IPS-18a (cell line): ENCODE data around the gene CLSTN2.

ENCODE experiments used
- H3K27ac ChIP-seq: one replicate; pipeline ENCODE4 v1.5.1; 2013; ENCODE audit warnings: low read length
- H3K27me3 ChIP-seq: one replicate; pipeline ENCODE4 v1.6.1; 2013; ENCODE audit warnings: mild to moderate bottlenecking, low read length; ENCODE audit not compliant: control insufficient read depth, insufficient read depth
- H3K36me3 ChIP-seq: one replicate; pipeline ENCODE4 v1.6.1; 2013; ENCODE audit warnings: low read depth, low read length; ENCODE audit not compliant: control insufficient read depth
- H3K4me1 ChIP-seq: one replicate; pipeline ENCODE4 v1.6.1; 2013; ENCODE audit warnings: low read depth, low read length; ENCODE audit not compliant: control insufficient read depth
- H3K4me3 ChIP-seq: one replicate; pipeline ENCODE4 v1.5.1; 2013; ENCODE audit warnings: low read length
- H3K9ac ChIP-seq: one replicate; pipeline ENCODE4 v1.6.1; 2013; ENCODE audit warnings: mild to moderate bottlenecking, low read length, moderate library complexity
- H3K9me3 ChIP-seq: one replicate; pipeline ENCODE4 v1.6.1; 2013; ENCODE audit warnings: low read depth, low read length; ENCODE audit not compliant: control insufficient read depth

Gene CLSTN2

DNA sequence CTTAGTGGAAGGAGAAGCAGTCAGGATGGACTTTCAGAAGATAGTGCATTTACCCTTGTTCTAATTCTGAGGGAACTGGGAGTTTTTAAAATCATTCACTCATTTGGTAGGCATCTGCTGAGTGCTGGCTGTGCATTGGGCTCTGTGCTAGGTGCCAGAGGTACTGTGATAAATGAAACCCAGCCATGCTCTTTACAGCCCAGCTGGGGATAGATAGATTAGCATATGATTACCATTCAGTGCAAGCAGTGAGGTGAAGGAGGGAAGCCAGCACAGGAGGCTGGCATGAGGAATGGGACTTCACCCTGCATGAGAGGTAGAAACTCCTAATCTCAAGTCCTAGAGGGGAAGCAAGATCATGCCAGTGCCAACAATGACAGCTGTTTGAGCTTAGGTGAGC is 381.0 kb downstream of the CLSTN2 start:
- peaks cover 3% of the 10 kb centered on the region for H3K4me1 ChIP-seq
- no peak overlapping the region for H3K27ac ChIP-seq
- no peaks in the 10 kb centered on the region for H3K36me3 ChIP-seq
- H3K27me3 ChIP-seq: no peaks in the 10 kb centered on the region
- no peak overlapping the region for H3K9ac ChIP-seq
- H3K9me3 ChIP-seq: no peaks in the 10 kb centered on the region
- H3K4me3 ChIP-seq: no peak overlapping the region

DNA sequence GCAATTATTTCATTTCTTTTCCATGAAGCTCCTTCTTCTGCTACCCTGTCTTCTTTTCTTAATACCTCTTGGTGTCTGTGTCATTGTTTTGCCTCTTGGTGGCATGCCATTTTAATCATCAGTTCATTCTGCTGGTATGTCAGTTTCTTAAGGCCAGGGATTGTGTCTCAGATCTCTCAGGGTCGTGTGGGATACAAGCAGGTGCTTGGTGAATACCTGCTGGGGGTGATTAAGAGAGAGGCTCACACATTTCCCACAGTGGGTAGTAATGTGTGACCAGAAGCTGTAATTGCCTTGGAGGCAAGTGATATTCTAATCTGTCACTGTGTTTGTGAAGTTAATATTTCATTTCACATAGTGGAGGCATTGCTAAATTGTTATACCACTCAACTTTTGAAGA is 381.5 kb downstream of the CLSTN2 start:
- Histone ChIP-seq H3K4me3 (no peak overlapping the region), H3K27me3 (no peaks in the 10 kb centered on the region), H3K9me3 (no peaks in the 10 kb centered on the region), H3K36me3 (no peaks in the 10 kb centered on the region), H3K9ac (no peak overlapping the region), H3K27ac (no peak overlapping the region), H3K4me1 (peaks cover 3% of the 10 kb centered on the region)

DNA sequence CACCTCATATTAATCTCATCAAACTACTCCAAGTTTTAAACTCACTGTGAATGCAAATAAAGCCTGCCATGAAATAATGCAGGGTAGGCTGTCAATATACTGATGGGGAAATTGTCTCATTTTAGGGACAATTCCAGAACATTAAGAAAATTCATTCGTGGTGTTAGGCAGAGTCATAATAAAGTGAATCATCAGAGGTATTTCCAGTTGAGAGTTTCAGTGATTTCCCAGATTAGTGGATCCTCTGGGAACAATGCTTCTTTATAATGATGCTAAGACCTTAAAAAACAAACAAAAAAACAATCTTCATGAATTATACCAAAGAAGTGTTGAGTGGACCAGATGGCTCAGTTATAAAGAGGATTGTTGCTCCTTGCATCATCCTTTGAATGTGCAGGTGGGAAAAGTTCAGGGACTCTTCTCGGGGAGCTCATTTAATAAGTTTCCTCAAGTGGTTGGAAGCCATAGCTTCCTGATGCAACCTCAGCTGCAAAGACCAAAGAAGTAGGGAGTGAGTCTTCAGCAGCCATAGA is 381.9 kb downstream of the CLSTN2 start:
- Histone ChIP-seq H3K4me3 (no peak overlapping the region), H3K9ac (no peak overlapping the region), H3K27ac (no peak overlapping the region), H3K4me1 (peaks cover 3% of the 10 kb centered on the region), H3K27me3 (no peaks in the 10 kb centered on the region), H3K9me3 (no peaks in the 10 kb centered on the region), H3K36me3 (no peaks in the 10 kb centered on the region)

DNA sequence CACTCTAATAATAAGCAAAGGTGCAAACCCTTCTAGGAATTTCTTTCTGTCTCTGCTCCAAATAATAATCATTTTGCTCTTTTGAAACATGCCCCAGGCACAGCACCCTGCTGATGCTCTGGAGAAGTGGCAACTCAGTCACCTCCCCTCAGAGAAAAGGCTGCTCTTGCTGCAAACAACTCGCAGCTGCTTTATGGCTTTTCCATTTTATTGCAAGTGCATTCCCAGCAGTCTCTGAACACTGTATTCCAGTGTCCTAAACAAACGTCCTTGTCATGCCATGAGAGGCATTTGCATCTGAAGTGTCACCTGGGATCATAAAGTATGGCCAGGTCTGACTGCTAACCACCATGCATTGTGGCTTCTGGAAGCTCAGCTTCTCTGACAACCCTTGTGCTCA is 384.8 kb downstream of the CLSTN2 start:
- Histone ChIP-seq H3K4me3 (no peak overlapping the region), H3K9me3 (no peaks in the 10 kb centered on the region), H3K27me3 (no peaks in the 10 kb centered on the region), H3K9ac (no peak overlapping the region), H3K4me1 (peaks cover 3% of the 10 kb centered on the region), H3K36me3 (no peaks in the 10 kb centered on the region), H3K27ac (no peak overlapping the region)

DNA sequence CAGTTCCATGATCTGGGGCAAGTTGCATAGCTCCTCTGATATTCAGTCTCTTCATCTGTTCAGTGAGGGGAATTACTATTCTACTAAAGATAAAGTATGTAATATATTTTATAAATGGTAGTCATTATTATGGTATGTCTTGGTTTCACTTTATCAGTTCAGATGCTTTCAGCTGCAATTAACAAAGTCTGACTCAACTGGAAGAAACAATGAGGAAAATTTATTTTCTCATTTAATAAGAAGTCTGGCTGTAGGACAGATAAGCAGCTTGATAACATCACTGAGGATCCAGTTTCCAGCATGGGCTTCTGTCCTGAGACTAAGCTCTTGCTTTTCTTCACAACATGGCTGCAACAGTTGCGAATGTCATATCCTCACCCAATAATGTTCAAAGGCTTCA is 388.6 kb downstream of the CLSTN2 start:
- Histone ChIP-seq H3K9ac (no peak overlapping the region), H3K27me3 (no peaks in the 10 kb centered on the region), H3K36me3 (no peaks in the 10 kb centered on the region), H3K9me3 (no peaks in the 10 kb centered on the region), H3K4me3 (no peak overlapping the region), H3K27ac (no peak overlapping the region), H3K4me1 (no peaks in the 10 kb centered on the region)

DNA sequence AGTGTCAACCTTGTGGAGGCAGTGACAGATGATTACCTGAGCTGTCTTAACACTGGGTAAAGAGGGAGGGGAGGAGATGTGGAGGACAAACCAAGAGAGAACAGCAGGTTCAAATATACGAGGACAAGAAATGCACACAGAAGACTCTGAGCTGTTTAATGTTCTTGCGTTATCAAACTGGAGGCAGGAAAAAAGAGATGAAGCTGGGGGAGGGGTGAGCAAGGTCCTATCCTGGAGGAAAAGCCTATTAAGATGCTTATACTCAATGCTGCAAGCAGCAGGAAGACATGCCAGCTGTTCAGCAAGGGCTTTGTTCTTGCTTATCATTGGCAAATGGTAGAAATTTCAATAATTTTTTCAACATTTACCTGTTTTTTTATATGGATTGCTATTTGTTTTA is 397.1 kb downstream of the CLSTN2 start:
- no peak overlapping the region for H3K4me3 ChIP-seq
- peaks cover 8% of the 10 kb centered on the region for H3K4me1 ChIP-seq
- H3K27ac ChIP-seq: no peak overlapping the region
- H3K9me3 ChIP-seq: no peaks in the 10 kb centered on the region
- H3K27me3 ChIP-seq: no peaks in the 10 kb centered on the region
- no peaks in the 10 kb centered on the region for H3K36me3 ChIP-seq
- no peak overlapping the region for H3K9ac ChIP-seq

DNA sequence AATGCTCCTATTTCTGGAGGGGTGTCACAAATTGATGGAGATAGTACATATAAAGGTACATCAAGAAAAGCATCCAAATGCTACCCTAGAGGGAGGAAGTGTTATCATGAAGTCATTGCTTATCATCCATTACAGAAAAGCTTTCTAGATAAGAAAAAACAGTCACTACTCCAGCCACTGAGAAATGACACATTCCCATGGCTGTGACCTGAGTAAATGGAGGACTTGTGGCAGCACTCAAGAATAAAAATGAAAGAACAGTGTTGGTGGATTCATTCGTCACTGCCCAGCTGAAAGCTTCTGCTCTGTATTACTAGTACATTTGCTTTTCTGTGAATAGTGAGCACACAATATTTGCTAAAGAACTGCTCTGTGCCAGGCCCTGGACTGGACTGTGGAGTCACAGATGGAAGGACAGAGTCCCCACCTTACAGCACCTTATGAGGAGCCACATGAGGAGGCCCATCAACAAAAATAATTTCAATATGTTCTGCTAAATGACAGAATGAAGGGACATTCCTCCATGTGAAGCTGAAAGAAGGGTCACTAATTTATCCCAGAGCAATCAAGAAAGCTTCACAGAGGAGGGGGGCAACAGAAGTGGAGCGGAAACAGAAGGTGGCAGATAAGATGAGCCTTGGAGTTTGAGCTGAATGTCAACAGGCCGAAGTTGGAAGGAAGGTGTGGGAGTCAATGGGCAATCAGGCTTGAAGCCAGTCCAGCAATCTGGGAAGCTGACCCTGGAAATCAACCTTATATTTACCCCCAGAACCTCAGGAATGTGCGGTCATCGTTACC is 399.3 kb downstream of the CLSTN2 start:
- Histone ChIP-seq H3K9me3 (no peaks in the 10 kb centered on the region), H3K27me3 (no peaks in the 10 kb centered on the region), H3K9ac (no peak overlapping the region), H3K4me3 (no peak overlapping the region), H3K36me3 (no peaks in the 10 kb centered on the region), H3K4me1 (peaks cover 8% of the 10 kb centered on the region), H3K27ac (no peak overlapping the region)

DNA sequence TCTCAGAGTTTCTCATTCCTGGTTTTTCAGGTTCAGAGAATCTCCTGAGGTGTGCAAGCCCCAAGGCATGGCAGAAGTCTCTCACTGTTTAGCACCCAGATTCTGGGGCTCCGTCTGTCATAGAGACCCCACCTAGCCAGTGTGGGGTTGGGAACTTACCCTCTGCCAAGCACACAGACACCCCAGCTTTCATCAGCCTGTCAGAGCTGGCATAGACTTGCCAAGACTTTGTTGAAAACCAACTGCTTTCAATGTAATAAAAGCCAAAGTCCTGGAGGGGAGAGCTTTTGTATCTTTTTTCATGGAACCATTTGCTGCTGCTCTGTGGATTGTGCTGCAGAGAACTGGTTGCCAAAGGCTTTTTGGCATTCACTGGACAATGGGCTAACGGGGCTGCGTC is 401.5 kb downstream of the CLSTN2 start:
- Histone ChIP-seq H3K9me3 (no peaks in the 10 kb centered on the region), H3K4me3 (no peak overlapping the region), H3K9ac (no peak overlapping the region), H3K27ac (no peak overlapping the region), H3K36me3 (no peaks in the 10 kb centered on the region), H3K27me3 (no peaks in the 10 kb centered on the region), H3K4me1 (peaks cover 18% of the 10 kb centered on the region)

DNA sequence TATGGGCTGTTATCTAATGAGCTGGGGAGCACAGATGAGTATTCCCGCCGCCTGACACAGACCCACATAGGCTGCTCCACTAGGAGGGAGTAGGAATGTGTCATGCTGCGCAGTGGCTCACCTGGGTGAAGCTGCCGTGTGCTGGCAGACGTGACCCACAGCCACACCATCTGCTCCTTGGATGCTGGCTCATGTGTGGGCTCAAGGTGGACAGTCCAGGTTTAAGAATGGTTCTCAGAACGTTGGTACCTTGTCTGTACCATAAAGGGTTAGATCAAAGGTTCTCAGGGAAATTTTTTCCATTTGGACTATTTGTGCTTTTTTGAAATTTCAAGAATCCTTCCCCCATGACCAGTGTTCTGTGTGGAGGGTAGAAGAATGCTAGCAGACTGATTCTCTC is 403.9 kb downstream of the CLSTN2 start:
- Histone ChIP-seq H3K4me1 (peaks cover 25% of the 10 kb centered on the region), H3K4me3 (no peak overlapping the region), H3K27me3 (no peaks in the 10 kb centered on the region), H3K9me3 (no peaks in the 10 kb centered on the region), H3K27ac (no peak overlapping the region), H3K9ac (no peak overlapping the region), H3K36me3 (no peaks in the 10 kb centered on the region)

DNA sequence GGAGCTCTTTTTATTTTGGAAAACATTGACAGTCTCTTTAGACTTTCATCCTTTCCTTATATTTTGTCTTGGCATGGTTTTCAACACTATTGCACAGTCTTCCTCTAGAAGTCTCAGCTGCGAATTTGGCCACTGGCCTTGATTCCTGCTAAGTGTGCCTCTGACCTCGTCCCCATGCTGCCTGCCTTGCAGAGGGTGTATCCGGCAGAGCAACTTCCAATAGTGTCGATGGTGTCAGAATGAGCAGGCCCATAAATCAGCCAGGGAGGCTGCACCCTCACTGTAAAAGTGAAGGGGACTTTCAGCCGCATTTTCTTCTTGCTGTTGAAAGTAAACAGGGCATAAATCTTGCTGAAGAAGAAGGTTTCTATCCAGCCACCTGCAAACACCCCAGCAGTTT is 406.2 kb downstream of the CLSTN2 start:
- Histone ChIP-seq H3K27me3 (no peaks in the 10 kb centered on the region), H3K4me3 (no peak overlapping the region), H3K9ac (no peak overlapping the region), H3K9me3 (no peaks in the 10 kb centered on the region), H3K4me1 (peaks cover 25% of the 10 kb centered on the region), H3K27ac (peak overlapping the region; percentile 5), H3K36me3 (no peaks in the 10 kb centered on the region)

DNA sequence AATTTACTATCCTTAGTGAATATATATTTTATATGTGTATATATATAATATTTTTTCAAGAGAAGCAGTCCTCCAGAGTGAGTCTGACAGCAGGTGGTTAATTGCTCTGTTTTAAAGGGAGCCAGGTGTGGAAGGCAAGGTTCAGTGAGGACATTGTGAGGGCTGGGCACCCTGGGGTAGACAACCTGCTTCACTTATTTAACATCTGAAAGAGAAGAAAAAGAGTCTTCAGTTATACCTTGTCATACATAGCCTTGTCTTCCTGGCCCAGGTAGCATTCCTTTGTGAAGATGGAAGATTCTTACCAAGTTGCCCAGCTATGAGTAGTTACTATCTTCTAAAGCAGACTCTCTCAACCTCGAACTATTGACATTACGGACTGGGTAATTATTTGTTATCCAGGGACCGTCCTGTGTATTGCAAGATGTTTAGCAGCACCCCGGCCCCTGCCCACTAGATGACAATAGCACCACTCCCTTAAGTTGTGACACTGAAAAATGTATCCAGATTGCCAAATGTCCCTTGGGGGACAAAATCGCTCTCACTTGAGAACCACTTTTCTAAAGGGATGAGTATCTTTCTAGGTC is 406.9 kb downstream of the CLSTN2 start:
- H3K9ac ChIP-seq: no peak overlapping the region
- H3K9me3 ChIP-seq: no peaks in the 10 kb centered on the region
- H3K27me3 ChIP-seq: no peaks in the 10 kb centered on the region
- H3K4me1 ChIP-seq: peaks cover 25% of the 10 kb centered on the region
- peak overlapping the region; percentile 70 for H3K27ac ChIP-seq
- H3K4me3 ChIP-seq: no peak overlapping the region
- no peaks in the 10 kb centered on the region for H3K36me3 ChIP-seq

DNA sequence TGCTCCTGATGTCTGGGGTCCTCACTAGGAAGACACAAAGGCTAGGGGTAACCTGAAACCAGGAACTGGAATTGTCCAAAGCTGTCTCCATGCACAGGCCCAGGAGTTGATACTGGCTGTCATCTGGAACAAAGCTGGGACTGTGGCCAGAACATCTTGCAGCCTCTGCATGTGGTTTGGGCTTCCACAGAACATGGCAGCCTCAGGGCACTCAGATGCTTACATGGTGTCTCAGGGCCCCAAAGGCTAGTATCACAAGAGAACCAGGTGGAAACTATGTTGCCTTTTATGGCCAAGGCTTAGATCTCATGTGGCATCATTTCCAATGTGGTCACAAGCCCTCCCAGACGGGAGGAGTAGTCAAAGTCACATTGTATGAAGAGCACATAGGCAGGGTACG is 407.7 kb downstream of the CLSTN2 start:
- no peaks in the 10 kb centered on the region for H3K27me3 ChIP-seq
- H3K27ac ChIP-seq: peak overlapping the region; percentile 70
- H3K36me3 ChIP-seq: no peaks in the 10 kb centered on the region
- H3K4me1 ChIP-seq: peaks cover 25% of the 10 kb centered on the region
- no peak overlapping the region for H3K4me3 ChIP-seq
- H3K9me3 ChIP-seq: no peaks in the 10 kb centered on the region
- H3K9ac ChIP-seq: no peak overlapping the region
